ENCODE data around the gene FBXO3.

FBXO3 gene

DNA sequence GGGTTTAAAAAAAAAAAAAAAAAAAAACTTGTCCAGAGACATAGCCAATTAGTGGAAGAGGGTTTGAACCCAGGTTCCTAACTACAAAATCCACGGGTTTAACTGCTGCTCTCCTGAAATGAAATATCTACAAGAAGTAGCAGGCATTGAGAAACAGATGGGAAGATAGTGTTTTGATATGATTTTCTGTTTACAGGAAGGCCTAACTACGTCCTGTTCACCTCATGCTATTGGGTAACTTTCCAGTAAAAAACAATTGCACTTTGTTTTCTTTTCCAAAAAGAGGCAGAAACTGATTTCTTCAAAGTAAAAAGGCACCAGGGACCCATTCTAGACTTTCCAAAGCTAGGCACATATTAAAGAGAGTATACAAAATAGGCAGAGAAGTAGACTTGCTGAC, 67.8 kb downstream of the FBXO3 start:
- H4K20me1 ChIP-seq (ENCODE audit: low read depth, low read length), result no peaks in the 10 kb centered on the region
- no peak overlapping the region for H3K9ac ChIP-seq (ENCODE audit: low read length)
- no peaks in the 10 kb centered on the region for H3K9me3 ChIP-seq (ENCODE audit: insufficient read depth, low read length)
- no peak overlapping the region for H2AFZ ChIP-seq (ENCODE audit: low read depth, low read length, severe bottlenecking)
- no peaks in the 10 kb centered on the region for H3K36me3 ChIP-seq (ENCODE audit: low read length)
- no peak overlapping the region for H3K27ac ChIP-seq (ENCODE audit: low read depth, low read length)
- H3K4me3 ChIP-seq (ENCODE audit: insufficient read depth, low read length, poor library complexity, severe bottlenecking), result no peak overlapping the region
- H3K4me2 ChIP-seq (ENCODE audit: low read depth, low read length, poor library complexity, severe bottlenecking), result no peak overlapping the region
- H3K79me2 ChIP-seq (ENCODE audit: insufficient read depth, low read length), result no peaks in the 10 kb centered on the region
- no peaks in the 10 kb centered on the region for H3F3A ChIP-seq (ENCODE audit: insufficient read depth)
- no peak for TF ChIP-seq EZH2phosphoT487 (conservative IDR thresholded peaks at IDR 0.05; ENCODE audit: low read length)
- TF ChIP-seq, protein P1, sequence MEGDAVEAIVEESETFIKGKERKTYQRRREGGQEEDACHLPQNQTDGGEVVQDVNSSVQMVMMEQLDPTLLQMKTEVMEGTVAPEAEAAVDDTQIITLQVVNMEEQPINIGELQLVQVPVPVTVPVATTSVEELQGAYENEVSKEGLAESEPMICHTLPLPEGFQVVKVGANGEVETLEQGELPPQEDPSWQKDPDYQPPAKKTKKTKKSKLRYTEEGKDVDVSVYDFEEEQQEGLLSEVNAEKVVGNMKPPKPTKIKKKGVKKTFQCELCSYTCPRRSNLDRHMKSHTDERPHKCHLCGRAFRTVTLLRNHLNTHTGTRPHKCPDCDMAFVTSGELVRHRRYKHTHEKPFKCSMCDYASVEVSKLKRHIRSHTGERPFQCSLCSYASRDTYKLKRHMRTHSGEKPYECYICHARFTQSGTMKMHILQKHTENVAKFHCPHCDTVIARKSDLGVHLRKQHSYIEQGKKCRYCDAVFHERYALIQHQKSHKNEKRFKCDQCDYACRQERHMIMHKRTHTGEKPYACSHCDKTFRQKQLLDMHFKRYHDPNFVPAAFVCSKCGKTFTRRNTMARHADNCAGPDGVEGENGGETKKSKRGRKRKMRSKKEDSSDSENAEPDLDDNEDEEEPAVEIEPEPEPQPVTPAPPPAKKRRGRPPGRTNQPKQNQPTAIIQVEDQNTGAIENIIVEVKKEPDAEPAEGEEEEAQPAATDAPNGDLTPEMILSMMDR (IDR thresholded peaks at IDR 0.05; ENCODE audit: insufficient read depth, low read length, poor library complexity, severe bottlenecking), result no peak
- H3K9me2 ChIP-seq (replicated peaks; ENCODE audit: insufficient read depth, low read length), result no peaks in the 10 kb centered on the region
- H3K27me3 ChIP-seq (ENCODE audit: low read length), result no peaks in the 10 kb centered on the region

DNA sequence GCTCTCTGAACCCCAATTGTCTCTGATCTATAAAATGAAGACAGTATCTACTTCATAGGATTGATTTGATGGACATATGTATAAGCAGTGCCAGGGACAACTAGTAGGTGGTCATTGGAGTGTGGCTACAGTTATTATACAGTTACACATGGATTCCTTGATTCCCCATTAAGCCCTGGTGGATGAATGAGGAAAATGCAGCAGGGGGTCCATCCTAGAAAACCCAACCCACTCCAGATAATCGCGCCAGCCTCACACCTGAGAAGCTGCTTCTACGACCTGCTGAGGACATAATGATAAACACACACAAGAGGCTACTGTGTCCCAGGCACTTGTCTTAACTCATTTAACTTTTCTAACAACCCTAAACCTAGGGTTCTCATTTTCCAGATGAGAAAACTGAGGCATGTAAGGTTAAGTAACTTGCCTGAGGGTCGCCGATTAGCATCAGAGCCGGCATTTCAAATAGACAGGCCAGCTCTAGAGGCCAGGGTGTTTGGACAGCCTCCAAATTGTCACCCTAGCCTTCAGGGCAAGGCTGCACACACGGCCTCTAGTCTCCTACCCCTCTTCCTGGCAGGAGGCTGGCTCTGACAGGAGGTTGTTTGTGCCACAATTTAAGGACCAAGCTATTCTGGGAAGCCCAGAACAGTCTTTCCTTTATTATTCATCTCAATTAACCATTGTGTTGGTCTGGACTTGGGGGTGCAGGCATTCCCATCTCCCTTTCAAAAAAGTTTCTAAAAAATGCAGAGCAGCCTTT, 69.9 kb downstream of the FBXO3 start:
- Histone ChIP-seq H3F3A (ENCODE audit: insufficient read depth) (no peaks in the 10 kb centered on the region), H3K79me2 (ENCODE audit: insufficient read depth, low read length) (no peaks in the 10 kb centered on the region), H3K9ac (ENCODE audit: low read length) (no peak overlapping the region)

DNA sequence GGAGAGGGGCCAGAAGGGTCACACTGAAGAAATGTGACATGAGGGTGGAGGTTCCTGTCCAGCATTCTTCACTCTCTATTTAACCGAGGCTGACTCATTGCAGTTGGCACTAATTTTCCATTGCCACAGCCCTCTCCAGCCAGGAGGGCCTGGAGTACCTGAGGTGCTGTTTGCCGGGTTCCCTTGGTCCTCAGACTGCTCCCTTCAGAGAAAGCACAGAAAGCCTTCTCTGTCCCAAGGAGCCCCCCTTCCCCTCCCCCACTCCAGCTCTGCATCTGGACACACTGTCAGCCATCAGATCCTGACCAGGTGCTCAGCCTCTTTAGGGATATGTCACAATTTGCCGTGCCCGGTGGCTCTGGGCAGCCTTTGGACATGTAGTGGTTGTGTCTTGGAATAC, 70.5 kb downstream of the FBXO3 start:
- TF ChIP-seq EZH2phosphoT487 (conservative IDR thresholded peaks at IDR 0.05; ENCODE audit: low read length), result no peak
- TF ChIP-seq, protein P1 (IDR thresholded peaks at IDR 0.05; ENCODE audit: insufficient read depth, low read length, poor library complexity, severe bottlenecking), result no peak
- H3K36me3 ChIP-seq (ENCODE audit: low read length), result no peaks in the 10 kb centered on the region
- no peak overlapping the region for H3K27ac ChIP-seq (ENCODE audit: low read depth, low read length)
- H3K9ac ChIP-seq (ENCODE audit: low read length), result no peak overlapping the region
- no peaks in the 10 kb centered on the region for H3K9me3 ChIP-seq (ENCODE audit: insufficient read depth, low read length)
- no peak overlapping the region for H2AFZ ChIP-seq (ENCODE audit: low read depth, low read length, severe bottlenecking)
- H3K4me2 ChIP-seq (ENCODE audit: low read depth, low read length, poor library complexity, severe bottlenecking), result no peak overlapping the region
- H3K27me3 ChIP-seq (ENCODE audit: low read length), result no peaks in the 10 kb centered on the region
- no peaks in the 10 kb centered on the region for H4K20me1 ChIP-seq (ENCODE audit: low read depth, low read length)
- H3K9me2 ChIP-seq (replicated peaks; ENCODE audit: insufficient read depth, low read length), result no peaks in the 10 kb centered on the region
- no peak overlapping the region for H3K4me3 ChIP-seq (ENCODE audit: insufficient read depth, low read length, poor library complexity, severe bottlenecking)
- H3F3A ChIP-seq (ENCODE audit: insufficient read depth), result no peaks in the 10 kb centered on the region
- H3K79me2 ChIP-seq (ENCODE audit: insufficient read depth, low read length), result no peaks in the 10 kb centered on the region

More for the DNA sequence above, 69.9 kb downstream of the FBXO3 start:
- Histone ChIP-seq H3K4me3 (ENCODE audit: insufficient read depth, low read length, poor library complexity, severe bottlenecking) (no peak overlapping the region), H3K9me3 (ENCODE audit: insufficient read depth, low read length) (no peaks in the 10 kb centered on the region), H3K27ac (ENCODE audit: low read depth, low read length) (no peak overlapping the region), H3K4me2 (ENCODE audit: low read depth, low read length, poor library complexity, severe bottlenecking) (no peak overlapping the region), H4K20me1 (ENCODE audit: low read depth, low read length) (no peaks in the 10 kb centered on the region), H3K27me3 (ENCODE audit: low read length) (no peaks in the 10 kb centered on the region), H3K36me3 (ENCODE audit: low read length) (no peaks in the 10 kb centered on the region), H3K9me2 (replicated peaks; ENCODE audit: insufficient read depth, low read length) (no peaks in the 10 kb centered on the region), H2AFZ (ENCODE audit: low read depth, low read length, severe bottlenecking) (no peak overlapping the region)
- no peak for TF ChIP-seq EZH2phosphoT487 (conservative IDR thresholded peaks at IDR 0.05; ENCODE audit: low read length)
- TF ChIP-seq, protein P1 (IDR thresholded peaks at IDR 0.05; ENCODE audit: insufficient read depth, low read length, poor library complexity, severe bottlenecking), result no peak
